K562 (cell line): Measurements from ENCODE around the gene TTLL11. TPM values are rescaled to one million over a fixed set of nuclear protein-coding genes. Genes with fewer than 3 reads are reported as not detected.
A peak's percentile ranks its signal among the peaks of the same experiment; 100 is the strongest.

Source experiments
- ATF7 ChIP-seq: fragments of 450-650 bp; IDR thresholded peaks from 2 replicates; pipeline ENCODE4 v1.7.1; 2014; ENCODE audit warnings: mild to moderate bottlenecking, moderate library complexity
- BCL6 ChIP-seq: fragments of 250-450 bp; sonication (Bioruptor Pico); IDR thresholded peaks from 2 replicates; pipeline ENCODE4 v1.4.0; 2020
- CBFA2T3 ChIP-seq: fragments of 450-650 bp; IDR thresholded peaks from 2 replicates; pipeline ENCODE4 v1.6.1; 2017
- CBX3 ChIP-seq, 2 experiments: IDR thresholded peaks; 1 replicate in 1 of 2; 2 replicates in 1 of 2; pipeline ENCODE4 v1.6.1; 2012; ENCODE audit warnings: inconsistent platforms in 2 of 2, low read length in 2 of 2, borderline replicate concordance in 1 of 2, control low read depth in 1 of 2
- CHCHD3 ChIP-seq: fragments of 250-450 bp; sonication (Bioruptor Pico); IDR thresholded peaks from 2 replicates; pipeline ENCODE4 v2.1.2; 2022; ENCODE audit warnings: mild to moderate bottlenecking
- CHD4 ChIP-seq: fragments of 200-600 bp; sonication (generic); IDR thresholded peaks from 3 replicates; pipeline ENCODE4 v1.6.1; 2012; ENCODE audit warnings: low read depth, mild to moderate bottlenecking, mixed read lengths, low read length, inconsistent platforms; ENCODE audit not compliant: insufficient read depth, insufficient replicate concordance, poor library complexity, severe bottlenecking
- CXXC5 ChIP-seq: fragments of 250-450 bp; sonication (Bioruptor Pico); IDR thresholded peaks from 2 replicates; pipeline ENCODE4 v1.8.0; 2022; ENCODE audit warnings: inconsistent platforms, mild to moderate bottlenecking, moderate library complexity
- ESRRA ChIP-seq: fragments of 450-650 bp; IDR thresholded peaks from 2 replicates; pipeline ENCODE4 v1.6.1; 2014; ENCODE audit warnings: low read depth, mild to moderate bottlenecking, moderate library complexity, borderline replicate concordance
- FUS ChIP-seq: fragments of 200-400 bp; formaldehyde crosslinking; optimal IDR thresholded peaks from 2 replicates; pipeline ENCODE3; 2017; ENCODE audit warnings: low read depth, low read length
- HNRNPK ChIP-seq: fragments of 200-400 bp; formaldehyde crosslinking; IDR thresholded peaks from one replicate; pipeline ENCODE4 v1.6.1; 2018; ENCODE audit warnings: mild to moderate bottlenecking, low read depth, low read length; ENCODE audit not compliant: poor library complexity, severe bottlenecking
- KAT8 ChIP-seq: fragments of 450-650 bp; IDR thresholded peaks from 2 replicates; pipeline ENCODE4 v1.6.1; 2016; ENCODE audit warnings: low read depth, mild to moderate bottlenecking
- KLF6 ChIP-seq: fragments of 250-450 bp; sonication (Bioruptor Pico); IDR thresholded peaks from 2 replicates; pipeline ENCODE4 v1.4.0; 2020; ENCODE audit warnings: mild to moderate bottlenecking, moderate library complexity, borderline replicate concordance
- NCOA4 ChIP-seq: fragments of 450-650 bp; IDR thresholded peaks from 2 replicates; pipeline ENCODE4 v1.6.1; 2018; ENCODE audit warnings: mild to moderate bottlenecking; ENCODE audit not compliant: partially characterized antibody
- NFE2L1 ChIP-seq: fragments of 450-650 bp; IDR thresholded peaks from 2 replicates; pipeline ENCODE4 v1.6.1; 2016; ENCODE audit warnings: missing genetic modification characterization, low read depth, mild to moderate bottlenecking, missing compliant biosample characterization, moderate library complexity, borderline replicate concordance
- NR4A1 ChIP-seq, 2 experiments: fragments of 250-450 bp in 1 of 2; fragments of 450-650 bp in 1 of 2; sonication (Bioruptor Pico) in 1 of 2; IDR thresholded peaks; 2 replicates each; pipeline versions ENCODE4 v1.4.0 to v1.6.1; 2016 to 2020; ENCODE audit warnings: mild to moderate bottlenecking in 2 of 2, missing compliant biosample characterization in 1 of 2, missing genetic modification characterization in 1 of 2, moderate library complexity in 1 of 2
- PRPF4 ChIP-seq: fragments of 200-400 bp; formaldehyde crosslinking; IDR thresholded peaks from one replicate; pipeline ENCODE4 v1.6.1; 2017; ENCODE audit warnings: low read length, low read depth, mild to moderate bottlenecking; ENCODE audit not compliant: insufficient read depth, poor library complexity, severe bottlenecking
- XRCC3 ChIP-seq: fragments of 450-650 bp; IDR thresholded peaks from 2 replicates; pipeline ENCODE4 v1.6.1; 2017; ENCODE audit warnings: mild to moderate bottlenecking, moderate library complexity
- ZFP30 ChIP-seq: fragments of 250-450 bp; sonication (Bioruptor Pico); IDR thresholded peaks from 2 replicates; pipeline ENCODE4 v1.8.0; 2022; ENCODE audit warnings: moderate library complexity, mild to moderate bottlenecking, inconsistent platforms, borderline replicate concordance
- ZNF134 ChIP-seq: fragments of 250-450 bp; sonication (Bioruptor Pico); conservative IDR thresholded peaks from 2 replicates; pipeline ENCODE4 v1.4.0; 2020
- ZNF431 ChIP-seq: sonication (generic); formaldehyde crosslinking; IDR thresholded peaks from 2 replicates; pipeline ENCODE4 v1.8.0; 2022; ENCODE audit warnings: mild to moderate bottlenecking, missing genetic modification reagents
- ZNF511 ChIP-seq: sonication (generic); formaldehyde crosslinking; IDR thresholded peaks from 2 replicates; pipeline ENCODE4 v1.8.0; 2022; ENCODE audit warnings: mild to moderate bottlenecking, missing genetic modification reagents
- ZNF561 ChIP-seq: fragments of 450-650 bp; formaldehyde crosslinking; conservative IDR thresholded peaks from 2 replicates; pipeline ENCODE4 v1.4.0; 2020; ENCODE audit warnings: mild to moderate bottlenecking, moderate library complexity
- polyA plus RNA-seq, 8 experiments: library from polyadenylated mRNA; depleted of rRNA in 4 of 8; stranded (reverse) in 5 of 8; unstranded in 3 of 8; fragments of >200 nt; fragmentation: Nextera tagmentation in 2 of 8; fragmentation: Illumina TruSeq in 1 of 8; extraction: Ambion mirVana in 2 of 8; extraction: Trizol in 1 of 8; gene quantifications; 2 replicates each; pipeline versions ENCODE4 v1.2.1 to v1.2.3, GENCODE V29; 2011 to 2014; ENCODE audit warnings: inconsistent platforms in 1 of 8, missing spikeins in 1 of 8
- total RNA-seq, 7 experiments: library from RNA; depleted of rRNA in 6 of 7; stranded (reverse); fragments of >200 nt in 6 of 7; fragmentation: Illumina TruSeq in 2 of 7; extraction: Trizol in 2 of 7; gene quantifications; 2 replicates each; pipeline versions ENCODE4 v1.2.1 to v1.2.3, GENCODE V29; 2011 to 2021; ENCODE audit warnings: low replicate concordance in 1 of 7
- TF ChIP-seq, protein P1 (sequence below): fragments of 450-650 bp; IDR thresholded peaks from one replicate; pipeline ENCODE4 v1.6.1; 2018; ENCODE audit warnings: mild to moderate bottlenecking, moderate library complexity; ENCODE audit not compliant: partially characterized antibody
- TF ChIP-seq, protein P2 (sequence below): fragments of 150-350 bp; conservative IDR thresholded peaks from 2 replicates; pipeline ENCODE4 v1.6.1; 2014; ENCODE audit warnings: low read length

Gene TTLL11
- total and polyA plus RNA-seq, 9 of the 15 experiments (the other 6 are each of a cell fraction or from before 2014, with no cell fraction given) = 0.83 to 4.4 (median 2.7) TPM

GRCh38 chr9:122051351-122052321 lies 41.5 kb downstream of the TTLL11 start (continued):
- TF ChIP-seq KAT8 = no peak
- no peak for TF ChIP-seq NCOA4
- no peak for TF ChIP-seq ZNF561 (CRISPR knock-in tag)
- TF ChIP-seq ZNF431 (CRISPR knock-in tag) = no peak
- no peak for TF ChIP-seq ZNF511 (CRISPR knock-in tag)
- TF ChIP-seq CBX3 (IDR thresholded peaks at IDR 0.05; ENCODE audit: borderline replicate concordance in 1 of 2, low read length in 2 of 2) = no peak; a peak in 1 of 3 replicates
- TF ChIP-seq ZFP30 (CRISPR knock-in tag) = no peak
- TF ChIP-seq CHCHD3 (CRISPR knock-in tag) = no peak
- no peak for TF ChIP-seq CHD4
- peak; percentile 25; the same call in 1 of the 2 replicates for TF ChIP-seq ESRRA
- no peak for TF ChIP-seq ZNF134 (CRISPR knock-in tag)
- no peak for TF ChIP-seq XRCC3
- TF ChIP-seq HNRNPK = no peak
- no peak for TF ChIP-seq NR4A1 (CRISPR knock-in tag; IDR thresholded peaks at IDR 0.05)
- TF ChIP-seq NR4A1 (tag; IDR thresholded peaks at IDR 0.05) = peak; percentile 68; the same call in 1 of the 2 replicates
- no peak for TF ChIP-seq PRPF4
- no peak for TF ChIP-seq CXXC5
- TF ChIP-seq FUS = no peak
- TF ChIP-seq CBFA2T3 = peak; percentile 96
- no peak for TF ChIP-seq BCL6 (CRISPR knock-in tag)
- TF ChIP-seq, protein P1, sequence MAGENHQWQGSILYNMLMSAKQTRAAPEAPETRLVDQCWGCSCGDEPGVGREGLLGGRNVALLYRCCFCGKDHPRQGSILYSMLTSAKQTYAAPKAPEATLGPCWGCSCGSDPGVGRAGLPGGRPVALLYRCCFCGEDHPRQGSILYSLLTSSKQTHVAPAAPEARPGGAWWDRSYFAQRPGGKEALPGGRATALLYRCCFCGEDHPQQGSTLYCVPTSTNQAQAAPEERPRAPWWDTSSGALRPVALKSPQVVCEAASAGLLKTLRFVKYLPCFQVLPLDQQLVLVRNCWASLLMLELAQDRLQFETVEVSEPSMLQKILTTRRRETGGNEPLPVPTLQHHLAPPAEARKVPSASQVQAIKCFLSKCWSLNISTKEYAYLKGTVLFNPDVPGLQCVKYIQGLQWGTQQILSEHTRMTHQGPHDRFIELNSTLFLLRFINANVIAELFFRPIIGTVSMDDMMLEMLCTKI = no peak
- TF ChIP-seq NFE2L1 (tag) = no peak
- TF ChIP-seq, protein P2, sequence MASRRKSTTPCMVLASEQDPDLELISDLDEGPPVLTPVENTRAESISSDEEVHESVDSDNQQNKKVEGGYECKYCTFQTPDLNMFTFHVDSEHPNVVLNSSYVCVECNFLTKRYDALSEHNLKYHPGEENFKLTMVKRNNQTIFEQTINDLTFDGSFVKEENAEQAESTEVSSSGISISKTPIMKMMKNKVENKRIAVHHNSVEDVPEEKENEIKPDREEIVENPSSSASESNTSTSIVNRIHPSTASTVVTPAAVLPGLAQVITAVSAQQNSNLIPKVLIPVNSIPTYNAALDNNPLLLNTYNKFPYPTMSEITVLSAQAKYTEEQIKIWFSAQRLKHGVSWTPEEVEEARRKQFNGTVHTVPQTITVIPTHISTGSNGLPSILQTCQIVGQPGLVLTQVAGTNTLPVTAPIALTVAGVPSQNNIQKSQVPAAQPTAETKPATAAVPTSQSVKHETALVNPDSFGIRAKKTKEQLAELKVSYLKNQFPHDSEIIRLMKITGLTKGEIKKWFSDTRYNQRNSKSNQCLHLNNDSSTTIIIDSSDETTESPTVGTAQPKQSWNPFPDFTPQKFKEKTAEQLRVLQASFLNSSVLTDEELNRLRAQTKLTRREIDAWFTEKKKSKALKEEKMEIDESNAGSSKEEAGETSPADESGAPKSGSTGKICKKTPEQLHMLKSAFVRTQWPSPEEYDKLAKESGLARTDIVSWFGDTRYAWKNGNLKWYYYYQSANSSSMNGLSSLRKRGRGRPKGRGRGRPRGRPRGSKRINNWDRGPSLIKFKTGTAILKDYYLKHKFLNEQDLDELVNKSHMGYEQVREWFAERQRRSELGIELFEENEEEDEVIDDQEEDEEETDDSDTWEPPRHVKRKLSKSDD = no peak
- no peak for TF ChIP-seq ATF7
- no peak for TF ChIP-seq KLF6
